Lung (tissue), 12 donors: ENCODE results near the gene SLC9A5. TPM values are rescaled to one million over a fixed set of nuclear protein-coding genes. Genes with fewer than 3 reads are reported as not detected.

ENCODE experiments used
- ATAC-seq: fragments of 200-7000 bp; cut with Tn5 transposase; one replicate; pipeline ENCODE4 v1.9.1; 2020; ENCODE audit warnings: moderate number of reproducible peaks; ENCODE audit not compliant: insufficient read depth, low FRiP score
- DNase-seq, 3 donors: peaks; one replicate each; pipeline ENCODE4 v3.0.0-alpha.2; 2013 to 2017
- H3K27ac ChIP-seq, 2 donors: one replicate each; pipeline ENCODE4 v1.5.1; 2013; ENCODE audit warnings: mild to moderate bottlenecking in 2 of 2, moderate library complexity in 2 of 2, control low read depth in 1 of 2, inconsistent platforms in 1 of 2, low read depth in 1 of 2, low read length in 1 of 2
- H3K27me3 ChIP-seq, 3 donors: one replicate each; pipeline ENCODE4 v1.5.1; 2013; ENCODE audit warnings: low read length in 2 of 3; ENCODE audit not compliant: control insufficient read depth in 3 of 3, insufficient read depth in 3 of 3
- H3K36me3 ChIP-seq, 4 donors: one replicate each; pipeline ENCODE4 v1.5.1; 2013; ENCODE audit warnings: low read length in 4 of 4, mild to moderate bottlenecking in 1 of 4, moderate library complexity in 1 of 4; ENCODE audit not compliant: control insufficient read depth in 4 of 4, insufficient read depth in 4 of 4
- H3K4me1 ChIP-seq, 5 donors: one replicate each; pipeline ENCODE4 v1.5.1; 2013; ENCODE audit warnings: low read length in 5 of 5, mild to moderate bottlenecking in 2 of 5, moderate library complexity in 1 of 5; ENCODE audit not compliant: control insufficient read depth in 5 of 5, insufficient read depth in 5 of 5
- H3K4me3 ChIP-seq: one replicate; pipeline ENCODE4 v1.5.1; 2013; ENCODE audit warnings: mild to moderate bottlenecking, control low read depth, moderate library complexity
- H3K9ac ChIP-seq, 2 donors: one replicate each; pipeline ENCODE4 v1.5.1; 2013; ENCODE audit warnings: low read length in 2 of 2, control low read depth in 1 of 2; ENCODE audit not compliant: insufficient read depth in 1 of 2
- H3K9me3 ChIP-seq, 4 donors: one replicate each; pipeline ENCODE4 v1.5.1; 2013; ENCODE audit warnings: low read length in 3 of 4, mild to moderate bottlenecking in 1 of 4, moderate library complexity in 1 of 4; ENCODE audit not compliant: control insufficient read depth in 4 of 4, insufficient read depth in 3 of 4
- WGBS, 2 donors: extraction: QIAGEN DNeasy Blood & Tissue Kit; methylation state at CpG; one replicate each; pipeline ENCODE4 v1.1.7; 2013; 5-methylcytosine and 5-hydroxymethylcytosine counted together
- polyA plus RNA-seq, 2 donors: library from polyadenylated mRNA; stranded (reverse); fragments of 200-250 nt; gene quantifications; one replicate each; pipeline ENCODE4 v1.2.1, GENCODE V29; 2013
- total RNA-seq, 2 donors: library from RNA; depleted of rRNA in 1 of 2; stranded (reverse); fragments of >200 nt in 1 of 2; gene quantifications; one replicate each; pipeline ENCODE4 v1.2.1, GENCODE V29; 2014 to 2021
- TF ChIP-seq, protein P1 (sequence below): IDR thresholded peaks from 2 replicates; pipeline ENCODE4 v1.5.1; 2012; ENCODE audit warnings: mild to moderate bottlenecking; ENCODE audit errors: control extremely low read depth, extremely low read depth
- donor health status: control.
- donor health status: control.
- donor health status: Bipolar disorder and iron deficiency.
- donor health status: healthy.
- donor health status: DM: yes; HTN: yes; CAD: no.

SLC9A5 gene
- total and polyA plus RNA-seq, 4 donors = 1.2 to 5.9 (median 3.3) TPM

DNA sequence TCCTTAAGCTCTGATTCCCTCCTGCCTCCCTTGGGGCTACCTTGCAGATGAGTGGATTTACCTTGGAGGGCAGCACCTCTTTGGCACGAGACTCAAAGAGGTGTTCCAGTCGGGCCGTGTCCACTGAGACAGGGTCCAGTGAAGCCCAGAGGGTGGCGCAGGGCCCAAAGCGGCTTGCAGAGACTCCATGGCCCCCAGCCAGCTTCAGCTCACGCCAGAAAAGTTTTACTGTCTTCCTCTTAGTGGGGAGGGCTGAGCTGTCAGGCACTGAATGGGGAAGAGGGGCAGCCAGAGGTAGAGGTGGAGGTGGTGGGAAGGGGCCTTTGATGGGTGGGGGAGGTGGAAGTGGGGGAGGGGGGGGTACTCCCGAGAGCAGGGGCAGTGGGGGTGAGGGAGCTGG lies 15.2 kb upstream of the SLC9A5 start:
- H3K9me3 ChIP-seq = no peaks in the 10 kb centered on the region
- H3K36me3 ChIP-seq = peaks cover 11 to 85% (median 69%) of the 10 kb centered on the region in 4 donors
- peaks cover 0 to 1% (median 0%) of the 10 kb centered on the region in 5 donors for H3K4me1 ChIP-seq
- TF ChIP-seq, protein P1, sequence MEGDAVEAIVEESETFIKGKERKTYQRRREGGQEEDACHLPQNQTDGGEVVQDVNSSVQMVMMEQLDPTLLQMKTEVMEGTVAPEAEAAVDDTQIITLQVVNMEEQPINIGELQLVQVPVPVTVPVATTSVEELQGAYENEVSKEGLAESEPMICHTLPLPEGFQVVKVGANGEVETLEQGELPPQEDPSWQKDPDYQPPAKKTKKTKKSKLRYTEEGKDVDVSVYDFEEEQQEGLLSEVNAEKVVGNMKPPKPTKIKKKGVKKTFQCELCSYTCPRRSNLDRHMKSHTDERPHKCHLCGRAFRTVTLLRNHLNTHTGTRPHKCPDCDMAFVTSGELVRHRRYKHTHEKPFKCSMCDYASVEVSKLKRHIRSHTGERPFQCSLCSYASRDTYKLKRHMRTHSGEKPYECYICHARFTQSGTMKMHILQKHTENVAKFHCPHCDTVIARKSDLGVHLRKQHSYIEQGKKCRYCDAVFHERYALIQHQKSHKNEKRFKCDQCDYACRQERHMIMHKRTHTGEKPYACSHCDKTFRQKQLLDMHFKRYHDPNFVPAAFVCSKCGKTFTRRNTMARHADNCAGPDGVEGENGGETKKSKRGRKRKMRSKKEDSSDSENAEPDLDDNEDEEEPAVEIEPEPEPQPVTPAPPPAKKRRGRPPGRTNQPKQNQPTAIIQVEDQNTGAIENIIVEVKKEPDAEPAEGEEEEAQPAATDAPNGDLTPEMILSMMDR = no peak
- WGBS, 2 donors = 80 to 82% methylated on average over 7 of the region's 7 CpGs
- H3K9ac ChIP-seq = no peak overlapping the region
- DNase-seq (no peak), ATAC-seq (no peak)
- H3K27ac ChIP-seq = no peak overlapping the region
- H3K4me3 ChIP-seq = no peak overlapping the region
- H3K27me3 ChIP-seq = no peaks in the 10 kb centered on the region

DNA sequence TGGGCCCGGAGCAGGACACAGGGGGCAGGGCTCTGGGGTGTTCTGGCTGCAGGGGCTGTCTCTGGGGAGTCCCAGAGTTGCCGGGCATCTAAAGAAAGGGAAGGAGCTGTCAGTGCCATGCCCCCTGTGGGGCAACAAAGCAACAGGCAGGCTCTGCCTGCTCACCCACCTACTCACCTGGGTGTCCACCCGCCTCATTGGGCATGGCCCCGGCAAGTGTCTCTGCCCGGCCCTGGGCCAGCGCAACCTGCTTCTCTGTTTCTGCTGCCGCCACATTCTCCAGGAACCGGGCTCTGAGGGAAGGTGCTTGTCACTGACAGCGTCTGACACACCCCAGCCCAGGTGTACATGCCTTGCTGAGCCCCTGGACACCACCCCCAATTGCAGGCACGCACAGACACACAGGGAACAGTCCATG lies 14.6 kb upstream of the SLC9A5 start:
- TF ChIP-seq, protein P1 = no peak
- Histone ChIP-seq H3K9ac (no peak overlapping the region), H3K4me3 (no peak overlapping the region), H3K27ac (no peak overlapping the region), H3K4me1 (peaks cover 0 to 2% (median 0%) of the 10 kb centered on the region in 5 donors), H3K36me3 (peaks cover 7 to 84% (median 71%) of the 10 kb centered on the region in 4 donors), H3K9me3 (no peaks in the 10 kb centered on the region), H3K27me3 (no peaks in the 10 kb centered on the region)
- ATAC-seq (no peak), DNase-seq (no peak)
- 95 to 96% methylated on average over 10 of the region's 10 CpGs for WGBS, 2 donors

DNA sequence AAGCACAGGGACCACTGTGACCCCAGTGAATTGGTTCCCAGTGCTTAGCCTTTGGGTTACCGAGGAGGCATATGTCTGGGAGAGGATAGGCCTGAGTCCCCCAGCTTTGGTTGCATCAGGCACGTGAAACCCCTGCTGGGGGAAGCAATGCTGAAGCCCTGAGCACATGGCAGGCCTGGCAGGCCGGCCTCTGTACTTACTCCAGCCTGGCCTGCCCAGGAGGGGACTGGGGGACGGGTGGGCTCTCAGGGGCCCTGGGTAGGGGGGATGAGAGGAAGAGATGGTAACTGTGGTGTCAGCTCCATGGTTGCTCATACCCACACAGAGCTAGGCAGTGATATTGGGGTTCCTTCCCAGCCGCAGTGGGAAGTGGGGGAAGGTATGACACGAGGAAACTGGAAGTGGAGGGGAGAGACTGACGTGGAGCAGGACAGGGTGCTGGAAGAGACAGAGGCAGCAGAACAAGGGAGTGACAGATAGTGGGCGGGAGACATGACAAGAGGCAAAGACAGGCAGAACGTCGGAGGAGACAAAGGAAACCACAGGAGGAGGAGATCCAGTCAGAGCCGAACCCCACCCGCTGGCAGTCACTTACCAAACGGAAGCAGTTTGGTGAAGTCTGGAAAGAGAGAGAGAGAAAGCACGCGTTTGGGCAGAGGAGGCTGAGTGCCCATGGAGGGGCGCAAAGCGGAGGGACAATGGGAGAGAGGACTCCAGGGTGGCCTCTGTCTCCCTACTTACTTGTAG lies 12.8 kb upstream of the SLC9A5 start:
- Histone ChIP-seq H3K9me3 (no peaks in the 10 kb centered on the region), H3K36me3 (peaks cover 3 to 68% (median 64%) of the 10 kb centered on the region in 4 donors), H3K4me3 (no peak overlapping the region), H3K4me1 (peaks cover 6 to 10% (median 7%) of the 10 kb centered on the region in 5 donors), H3K27ac (no peak overlapping the region), H3K9ac (no peak overlapping the region), H3K27me3 (no peaks in the 10 kb centered on the region)
- DNase-seq = no peak
- 82 to 85% methylated on average over 17 of the region's 17 CpGs for WGBS, 2 donors
- TF ChIP-seq, protein P1 = no peak
- ATAC-seq = no peak
